Body of pancreas (tissue), 4 donors: ENCODE results near the gene ABCC6.
"Not testable (repeated sequence)": the region's sequence is repeated elsewhere in the genome, so short reads cannot be mapped to it uniquely, and the experiment has no call there.

ENCODE experiments used
- POLR2A ChIP-seq, 3 donors: fragments of 450-650 bp; IDR thresholded peaks; one replicate each; pipeline ENCODE4 v1.6.1; 2016; ENCODE audit warnings: antibody characterized with exemption in 3 of 3, mild to moderate bottlenecking in 2 of 3
- TF ChIP-seq, protein P1 (sequence below), 7 experiments: fragments of 450-650 bp in 4 of 7; fragments of 200-600 bp in 3 of 7; sonication (generic) in 3 of 7; IDR thresholded peaks; one replicate each; pipeline ENCODE4 v1.5.1; 2016 to 2019; ENCODE audit warnings: antibody characterized with exemption in 7 of 7

DNA sequence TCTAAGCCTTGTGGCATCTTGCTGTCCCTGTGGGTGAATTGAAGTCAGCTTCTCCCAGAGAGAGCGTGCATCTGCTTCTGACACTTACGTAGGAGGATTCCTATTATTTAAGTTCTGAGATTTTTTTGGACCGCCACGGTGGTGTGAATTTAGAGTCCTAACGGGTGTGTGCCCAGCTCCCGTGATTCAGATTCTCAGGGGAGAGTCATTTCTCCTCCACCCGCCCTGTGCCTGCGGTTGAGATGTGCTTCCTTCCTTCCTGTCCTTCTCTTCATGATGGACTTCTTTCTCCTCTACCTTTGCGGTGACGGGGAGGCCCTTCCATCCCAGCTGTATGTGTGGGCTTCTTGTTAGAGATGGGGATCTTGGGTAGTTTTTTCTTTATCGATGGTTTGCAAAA, 20.6 kb upstream of the ABCC6 start:
- TF ChIP-seq, protein P1, sequence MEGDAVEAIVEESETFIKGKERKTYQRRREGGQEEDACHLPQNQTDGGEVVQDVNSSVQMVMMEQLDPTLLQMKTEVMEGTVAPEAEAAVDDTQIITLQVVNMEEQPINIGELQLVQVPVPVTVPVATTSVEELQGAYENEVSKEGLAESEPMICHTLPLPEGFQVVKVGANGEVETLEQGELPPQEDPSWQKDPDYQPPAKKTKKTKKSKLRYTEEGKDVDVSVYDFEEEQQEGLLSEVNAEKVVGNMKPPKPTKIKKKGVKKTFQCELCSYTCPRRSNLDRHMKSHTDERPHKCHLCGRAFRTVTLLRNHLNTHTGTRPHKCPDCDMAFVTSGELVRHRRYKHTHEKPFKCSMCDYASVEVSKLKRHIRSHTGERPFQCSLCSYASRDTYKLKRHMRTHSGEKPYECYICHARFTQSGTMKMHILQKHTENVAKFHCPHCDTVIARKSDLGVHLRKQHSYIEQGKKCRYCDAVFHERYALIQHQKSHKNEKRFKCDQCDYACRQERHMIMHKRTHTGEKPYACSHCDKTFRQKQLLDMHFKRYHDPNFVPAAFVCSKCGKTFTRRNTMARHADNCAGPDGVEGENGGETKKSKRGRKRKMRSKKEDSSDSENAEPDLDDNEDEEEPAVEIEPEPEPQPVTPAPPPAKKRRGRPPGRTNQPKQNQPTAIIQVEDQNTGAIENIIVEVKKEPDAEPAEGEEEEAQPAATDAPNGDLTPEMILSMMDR (IDR thresholded peaks at IDR 0.05): not testable (repeated sequence)
- TF ChIP-seq POLR2A (IDR thresholded peaks at IDR 0.05): not testable (repeated sequence)
